ENCODE data around the gene OR1I1. TPM values are rescaled to one million over a fixed set of nuclear protein-coding genes. Genes with fewer than 3 reads are reported as not detected.
A peak's percentile ranks its signal among the peaks of the same experiment; 100 is the strongest.

The OR1I1 gene
- total RNA-seq, 1 experiment from 2014 or later, result not detected

DNA sequence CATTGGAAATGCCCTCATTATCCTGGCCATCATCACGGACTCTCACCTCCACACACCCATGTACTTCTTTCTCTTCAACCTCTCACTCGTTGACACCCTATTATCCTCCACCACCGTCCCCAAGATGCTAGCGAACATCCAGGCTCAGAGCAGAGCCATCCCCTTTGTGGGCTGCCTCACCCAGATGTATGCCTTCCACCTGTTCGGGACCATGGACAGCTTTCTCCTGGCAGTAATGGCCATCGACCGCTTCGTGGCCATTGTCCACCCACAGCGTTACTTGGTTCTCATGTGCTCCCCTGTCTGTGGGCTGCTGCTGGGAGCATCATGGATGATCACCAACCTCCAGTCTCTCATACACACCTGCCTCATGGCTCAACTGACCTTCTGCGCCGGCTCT, 5.2 kb downstream of the OR1I1 start:
- Mint-ChIP-seq H3K4me1 (no peaks in the 10 kb centered on the region), H3K27ac (no peak overlapping the region), H3K27me3 (ENCODE audit: low read depth) (peaks cover 17% of the 10 kb centered on the region), H3K4me3 (no peak overlapping the region), H3K9me3 (no peaks in the 10 kb centered on the region), H3K36me3 (no peaks in the 10 kb centered on the region)
- ATAC-seq (no peak), DNase-seq (ENCODE audit: low spot score) (no peak)
- POLR2A ChIA-PET, result no interaction called here
- TF ChIP-seq CREB1 (CRISPR knock-in tag; IDR thresholded peaks at IDR 0.05) (no peak), MYBL2 (CRISPR knock-in tag; IDR thresholded peaks at IDR 0.05) (no peak), CBFB (CRISPR knock-in tag; IDR thresholded peaks at IDR 0.05; ENCODE audit: low read depth) (no peak), ELF4 (CRISPR knock-in tag; IDR thresholded peaks at IDR 0.05; ENCODE audit: low read depth) (no peak), SMAD3 (CRISPR knock-in tag; IDR thresholded peaks at IDR 0.05; ENCODE audit: borderline replicate concordance) (no peak), ZNF423 (CRISPR knock-in tag; IDR thresholded peaks at IDR 0.05) (no peak), ETV6 (CRISPR knock-in tag; IDR thresholded peaks at IDR 0.05) (no peak), NR1H2 (CRISPR knock-in tag; IDR thresholded peaks at IDR 0.05) (no peak), TCF7 (CRISPR knock-in tag; IDR thresholded peaks at IDR 0.05; ENCODE audit: low read depth) (no peak), NFYB (CRISPR knock-in tag; conservative IDR thresholded peaks at IDR 0.05; ENCODE audit: low read depth) (no peak), ZNF263 (CRISPR knock-in tag; IDR thresholded peaks at IDR 0.05; ENCODE audit: low read depth) (no peak), ZBTB21 (CRISPR knock-in tag; IDR thresholded peaks at IDR 0.05; ENCODE audit: borderline replicate concordance) (no peak), RELA (CRISPR knock-in tag; IDR thresholded peaks at IDR 0.05; ENCODE audit: borderline replicate concordance) (no peak)
- TF ChIP-seq, protein P1, sequence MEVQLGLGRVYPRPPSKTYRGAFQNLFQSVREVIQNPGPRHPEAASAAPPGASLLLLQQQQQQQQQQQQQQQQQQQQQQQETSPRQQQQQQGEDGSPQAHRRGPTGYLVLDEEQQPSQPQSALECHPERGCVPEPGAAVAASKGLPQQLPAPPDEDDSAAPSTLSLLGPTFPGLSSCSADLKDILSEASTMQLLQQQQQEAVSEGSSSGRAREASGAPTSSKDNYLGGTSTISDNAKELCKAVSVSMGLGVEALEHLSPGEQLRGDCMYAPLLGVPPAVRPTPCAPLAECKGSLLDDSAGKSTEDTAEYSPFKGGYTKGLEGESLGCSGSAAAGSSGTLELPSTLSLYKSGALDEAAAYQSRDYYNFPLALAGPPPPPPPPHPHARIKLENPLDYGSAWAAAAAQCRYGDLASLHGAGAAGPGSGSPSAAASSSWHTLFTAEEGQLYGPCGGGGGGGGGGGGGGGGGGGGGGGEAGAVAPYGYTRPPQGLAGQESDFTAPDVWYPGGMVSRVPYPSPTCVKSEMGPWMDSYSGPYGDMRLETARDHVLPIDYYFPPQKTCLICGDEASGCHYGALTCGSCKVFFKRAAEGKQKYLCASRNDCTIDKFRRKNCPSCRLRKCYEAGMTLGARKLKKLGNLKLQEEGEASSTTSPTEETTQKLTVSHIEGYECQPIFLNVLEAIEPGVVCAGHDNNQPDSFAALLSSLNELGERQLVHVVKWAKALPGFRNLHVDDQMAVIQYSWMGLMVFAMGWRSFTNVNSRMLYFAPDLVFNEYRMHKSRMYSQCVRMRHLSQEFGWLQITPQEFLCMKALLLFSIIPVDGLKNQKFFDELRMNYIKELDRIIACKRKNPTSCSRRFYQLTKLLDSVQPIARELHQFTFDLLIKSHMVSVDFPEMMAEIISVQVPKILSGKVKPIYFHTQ (CRISPR knock-in tag; IDR thresholded peaks at IDR 0.05), result no peak
- TF ChIP-seq, protein P2, sequence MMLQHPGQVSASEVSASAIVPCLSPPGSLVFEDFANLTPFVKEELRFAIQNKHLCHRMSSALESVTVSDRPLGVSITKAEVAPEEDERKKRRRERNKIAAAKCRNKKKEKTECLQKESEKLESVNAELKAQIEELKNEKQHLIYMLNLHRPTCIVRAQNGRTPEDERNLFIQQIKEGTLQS (CRISPR knock-in tag; conservative IDR thresholded peaks at IDR 0.05), result no peak
- TF ChIP-seq, protein P3, sequence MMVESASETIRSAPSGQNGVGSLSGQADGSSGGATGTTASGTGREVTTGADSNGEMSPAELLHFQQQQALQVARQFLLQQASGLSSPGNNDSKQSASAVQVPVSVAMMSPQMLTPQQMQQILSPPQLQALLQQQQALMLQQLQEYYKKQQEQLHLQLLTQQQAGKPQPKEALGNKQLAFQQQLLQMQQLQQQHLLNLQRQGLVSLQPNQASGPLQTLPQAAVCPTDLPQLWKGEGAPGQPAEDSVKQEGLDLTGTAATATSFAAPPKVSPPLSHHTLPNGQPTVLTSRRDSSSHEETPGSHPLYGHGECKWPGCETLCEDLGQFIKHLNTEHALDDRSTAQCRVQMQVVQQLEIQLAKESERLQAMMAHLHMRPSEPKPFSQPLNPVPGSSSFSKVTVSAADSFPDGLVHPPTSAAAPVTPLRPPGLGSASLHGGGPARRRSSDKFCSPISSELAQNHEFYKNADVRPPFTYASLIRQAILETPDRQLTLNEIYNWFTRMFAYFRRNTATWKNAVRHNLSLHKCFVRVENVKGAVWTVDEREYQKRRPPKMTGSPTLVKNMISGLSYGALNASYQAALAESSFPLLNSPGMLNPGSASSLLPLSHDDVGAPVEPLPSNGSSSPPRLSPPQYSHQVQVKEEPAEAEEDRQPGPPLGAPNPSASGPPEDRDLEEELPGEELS (CRISPR knock-in tag; IDR thresholded peaks at IDR 0.05), result no peak
- CTCF ChIA-PET, result interaction anchor here (0.7 to 1.9 kb wide), 2 partner anchors 39 to 67 kb away, joined by 3 to 6 read pairs; no protein-coding TSS in a partner anchor

DNA sequence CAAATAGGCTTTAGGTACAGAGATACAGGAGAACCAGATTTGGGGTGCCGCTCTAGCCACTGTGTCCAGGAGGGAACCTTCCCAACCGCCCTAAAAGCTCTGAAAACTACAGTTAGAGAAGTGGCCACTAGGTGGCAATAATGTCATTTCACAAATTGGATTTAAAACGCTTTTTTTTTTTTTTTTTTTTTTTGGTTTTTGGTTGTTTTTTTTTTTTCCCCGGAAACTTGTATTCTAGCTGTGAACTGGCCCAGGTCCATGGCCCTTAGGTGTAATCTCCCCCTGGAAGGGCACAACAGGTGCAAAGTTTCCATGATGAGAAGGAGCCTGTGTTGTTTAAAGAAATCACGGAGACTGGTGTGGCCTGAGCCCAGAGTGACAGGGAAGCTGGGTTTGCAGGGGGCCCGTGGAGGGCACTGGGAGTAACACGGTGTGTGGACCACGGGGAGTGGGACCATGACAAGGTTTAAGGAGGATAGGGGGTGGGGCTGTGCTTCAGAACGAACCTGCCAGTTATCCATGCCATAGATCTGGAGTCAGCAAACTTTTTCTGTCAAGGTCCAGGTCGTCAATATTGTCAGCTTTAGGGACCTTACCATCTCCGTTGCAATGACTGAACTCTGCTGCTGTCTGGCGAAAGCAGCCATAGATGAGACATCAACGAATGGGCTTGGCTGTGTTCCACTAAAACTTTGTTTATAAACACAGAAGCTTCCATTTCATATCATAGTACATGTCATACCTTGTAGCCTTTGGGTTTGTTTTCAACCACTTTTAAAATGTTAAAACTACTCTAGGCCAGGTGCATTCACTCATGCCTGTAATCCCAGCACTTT, 10.1 kb downstream of the OR1I1 start:
- CTCF ChIA-PET, result interaction anchor here (0.5 to 3.1 kb wide), 77 partner anchors 8 to 783 kb away, joined by 3 to 80 read pairs (median 4); partner anchors contain the start of genes AKAP8, AKAP8L, BRD4 and OR1I1
- POLR2A ChIA-PET, result interaction anchor here (0.6 to 0.7 kb wide), 3 partner anchors 14 to 288 kb away, joined by 3 to 4 read pairs (median 4); no protein-coding TSS in a partner anchor
- Mint-ChIP-seq H3K27me3 (ENCODE audit: low read depth) (peaks cover 8% of the 10 kb centered on the region), H3K9me3 (no peaks in the 10 kb centered on the region), H3K4me1 (no peaks in the 10 kb centered on the region), H3K4me3 (no peak overlapping the region), H3K36me3 (no peaks in the 10 kb centered on the region), H3K27ac (no peak overlapping the region)
- TF ChIP-seq NR2C2 (CRISPR knock-in tag; IDR thresholded peaks at IDR 0.05) (no peak), TEAD1 (CRISPR knock-in tag; IDR thresholded peaks at IDR 0.05) (no peak)
- TF ChIP-seq, protein P4, sequence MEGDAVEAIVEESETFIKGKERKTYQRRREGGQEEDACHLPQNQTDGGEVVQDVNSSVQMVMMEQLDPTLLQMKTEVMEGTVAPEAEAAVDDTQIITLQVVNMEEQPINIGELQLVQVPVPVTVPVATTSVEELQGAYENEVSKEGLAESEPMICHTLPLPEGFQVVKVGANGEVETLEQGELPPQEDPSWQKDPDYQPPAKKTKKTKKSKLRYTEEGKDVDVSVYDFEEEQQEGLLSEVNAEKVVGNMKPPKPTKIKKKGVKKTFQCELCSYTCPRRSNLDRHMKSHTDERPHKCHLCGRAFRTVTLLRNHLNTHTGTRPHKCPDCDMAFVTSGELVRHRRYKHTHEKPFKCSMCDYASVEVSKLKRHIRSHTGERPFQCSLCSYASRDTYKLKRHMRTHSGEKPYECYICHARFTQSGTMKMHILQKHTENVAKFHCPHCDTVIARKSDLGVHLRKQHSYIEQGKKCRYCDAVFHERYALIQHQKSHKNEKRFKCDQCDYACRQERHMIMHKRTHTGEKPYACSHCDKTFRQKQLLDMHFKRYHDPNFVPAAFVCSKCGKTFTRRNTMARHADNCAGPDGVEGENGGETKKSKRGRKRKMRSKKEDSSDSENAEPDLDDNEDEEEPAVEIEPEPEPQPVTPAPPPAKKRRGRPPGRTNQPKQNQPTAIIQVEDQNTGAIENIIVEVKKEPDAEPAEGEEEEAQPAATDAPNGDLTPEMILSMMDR (IDR thresholded peaks at IDR 0.05), result peak; percentile 69
- TF ChIP-seq, protein P5, sequence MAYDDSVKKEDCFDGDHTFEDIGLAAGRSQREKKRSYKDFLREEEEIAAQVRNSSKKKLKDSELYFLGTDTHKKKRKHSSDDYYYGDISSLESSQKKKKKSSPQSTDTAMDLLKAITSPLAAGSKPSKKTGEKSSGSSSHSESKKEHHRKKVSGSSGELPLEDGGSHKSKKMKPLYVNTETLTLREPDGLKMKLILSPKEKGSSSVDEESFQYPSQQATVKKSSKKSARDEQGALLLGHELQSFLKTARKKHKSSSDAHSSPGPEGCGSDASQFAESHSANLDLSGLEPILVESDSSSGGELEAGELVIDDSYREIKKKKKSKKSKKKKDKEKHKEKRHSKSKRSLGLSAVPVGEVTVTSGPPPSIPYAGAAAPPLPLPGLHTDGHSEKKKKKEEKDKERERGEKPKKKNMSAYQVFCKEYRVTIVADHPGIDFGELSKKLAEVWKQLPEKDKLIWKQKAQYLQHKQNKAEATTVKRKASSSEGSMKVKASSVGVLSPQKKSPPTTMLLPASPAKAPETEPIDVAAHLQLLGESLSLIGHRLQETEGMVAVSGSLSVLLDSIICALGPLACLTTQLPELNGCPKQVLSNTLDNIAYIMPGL (CRISPR knock-in tag; IDR thresholded peaks at IDR 0.05), result no peak
- DNase-seq (ENCODE audit: low spot score) (peak; percentile 35), ATAC-seq (peak; percentile 76)
